ENCODE results near the gene GALNT9.

GRCh38 chr12:132205271-132206045 lies 123.9 kb downstream of the GALNT9 start:
- TF ChIP-seq CTCF (IDR thresholded peaks at IDR 0.05): no peak
- TF ChIP-seq POLR2A (IDR thresholded peaks at IDR 0.05): no peak
- TF ChIP-seq EP300 (IDR thresholded peaks at IDR 0.05): no peak

All from tibial nerve (tissue), 4 donors.